ENCODE measurements around the gene CDK17. TPM values are rescaled to one million over a fixed set of nuclear protein-coding genes. Genes with fewer than 3 reads are reported as not detected.

CDK17 gene
- total RNA-seq, 1 donor from 2014 or later, result 8.2 TPM

Other genes starting within 250 kb of the CDK17 start
- gene ELK3, start 206.1 kb downstream of the CDK17 start, total RNA-seq, result 6.6 TPM
- gene CFAP54, start 89.1 kb upstream of the CDK17 start, total RNA-seq, result 0.13 TPM

Data from left lobe of liver (tissue), 1 donor.